ENCODE results near the gene ST6GAL2. TPM values are rescaled to one million over a fixed set of nuclear protein-coding genes. Genes with fewer than 3 reads are reported as not detected.

ST6GAL2 gene
- total RNA-seq, 2 donors from 2014 or later = 2.4 to 48.3 TPM

- no peak overlapping the region for H3K4me3 ChIP-seq
- TF ChIP-seq CTCF (IDR thresholded peaks at IDR 0.05) (no peak), POLR2AphosphoS5 (IDR thresholded peaks at IDR 0.05) (no peak), POLR2A (IDR thresholded peaks at IDR 0.05) (no peak)
- H3K4me1 ChIP-seq (replicated peaks) = no peaks in the 10 kb centered on the region
- no peaks in the 10 kb centered on the region for H3K27me3 ChIP-seq (replicated peaks; ENCODE audit: insufficient read depth)
- WGBS = 83% methylated on average over 2 of the region's 2 CpGs
- intact Hi-C loops (cut with DNase I) = no loop called here
- DNase-seq (ENCODE audit: low spot score) = no peak
- no peaks in the 10 kb centered on the region for H3K36me3 ChIP-seq
- no peak overlapping the region for H3K27ac ChIP-seq
- no peaks in the 10 kb centered on the region for H3K9me3 ChIP-seq
These were observed 21.9 kb downstream of the ST6GAL2 start for GRCh38 chr2:106864051-106864450.

DNA sequence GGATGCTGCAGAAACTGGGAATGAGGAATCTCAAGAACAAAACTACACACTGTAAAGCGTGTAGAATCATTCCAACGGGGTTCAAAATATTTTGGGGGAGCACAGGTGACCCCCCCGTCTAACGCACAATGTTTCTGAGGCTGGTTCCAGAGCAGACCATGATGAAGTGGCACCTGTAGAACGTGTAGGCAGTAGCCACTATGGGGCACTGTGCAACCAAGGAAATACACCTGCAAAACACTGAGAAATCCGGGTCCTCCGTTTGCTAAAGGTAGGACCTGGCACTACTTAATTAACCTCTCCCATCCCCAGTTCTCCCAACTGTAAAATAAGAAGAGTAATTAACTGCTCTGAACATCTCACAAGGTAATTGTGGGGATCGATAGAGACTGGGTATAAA lies 22.6 kb downstream of the ST6GAL2 start:
- H3K27ac ChIP-seq = no peak overlapping the region

DNA sequence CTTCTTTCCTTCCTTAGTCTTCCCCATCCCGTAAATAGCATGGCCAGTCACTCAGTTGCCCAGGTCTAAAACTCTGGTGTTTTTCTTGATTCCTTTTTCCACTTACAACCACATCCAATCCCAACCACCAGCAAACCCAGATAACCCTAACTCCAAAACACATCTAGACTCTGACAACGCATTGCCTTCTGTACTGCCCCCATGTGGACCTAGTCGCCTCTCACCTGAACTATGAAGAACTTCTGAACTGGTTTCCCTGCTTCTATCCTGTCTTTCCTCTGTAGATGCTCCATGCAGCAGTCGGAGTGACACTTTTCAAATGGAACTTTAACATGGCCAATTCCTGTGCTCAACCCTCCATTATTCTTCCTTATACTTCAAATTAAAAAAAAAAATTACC lies 26.5 kb downstream of the ST6GAL2 start:
- H3K27me3 ChIP-seq (replicated peaks; ENCODE audit: insufficient read depth) = no peaks in the 10 kb centered on the region
- no peak for DNase-seq (ENCODE audit: low spot score)
- H3K27ac ChIP-seq = no peak overlapping the region
- intact Hi-C loops (cut with DNase I) = no loop called here
- H3K4me1 ChIP-seq (replicated peaks) = no peaks in the 10 kb centered on the region
- 93% methylated on average over 4 of the region's 4 CpGs for WGBS
- H3K4me3 ChIP-seq = no peak overlapping the region
- H3K9me3 ChIP-seq = no peaks in the 10 kb centered on the region
- no peaks in the 10 kb centered on the region for H3K36me3 ChIP-seq
- TF ChIP-seq POLR2A (IDR thresholded peaks at IDR 0.05) (no peak), CTCF (IDR thresholded peaks at IDR 0.05) (no peak)

More for the DNA sequence above, 22.6 kb downstream of the ST6GAL2 start:
- H3K4me1 ChIP-seq (replicated peaks) = no peaks in the 10 kb centered on the region
- TF ChIP-seq POLR2AphosphoS5 (IDR thresholded peaks at IDR 0.05) = no peak
- H3K9me3 ChIP-seq = no peaks in the 10 kb centered on the region
- intact Hi-C loops (cut with DNase I) = no loop called here
- H3K27me3 ChIP-seq (replicated peaks; ENCODE audit: insufficient read depth) = no peaks in the 10 kb centered on the region
- no peak overlapping the region for H3K4me3 ChIP-seq
- no peaks in the 10 kb centered on the region for H3K36me3 ChIP-seq
- DNase-seq (ENCODE audit: low spot score) = no peak
- WGBS = 55% methylated on average over 8 of the region's 8 CpGs

DNA sequence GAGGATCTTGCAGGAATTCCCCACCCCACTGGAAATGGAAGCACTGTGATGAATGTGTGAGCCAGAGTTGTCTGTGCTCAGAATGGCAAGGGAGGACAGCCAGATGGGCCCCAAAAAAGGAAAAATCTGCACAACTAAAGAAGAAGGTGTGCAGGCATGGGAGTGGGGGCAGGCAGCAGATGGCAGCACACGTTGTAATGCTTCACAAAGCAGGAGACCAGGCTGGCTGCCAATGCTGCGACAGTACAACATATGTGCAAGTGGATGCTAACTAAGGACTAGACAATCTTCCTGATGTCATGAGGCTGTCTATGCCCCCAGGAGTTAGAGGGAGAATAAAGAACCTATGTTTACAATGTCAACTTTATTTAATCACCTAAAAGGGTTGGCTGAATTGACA lies 27.2 kb downstream of the ST6GAL2 start:
- no peak for DNase-seq (ENCODE audit: low spot score)
- Histone ChIP-seq H3K27ac (no peak overlapping the region), H3K9me3 (no peaks in the 10 kb centered on the region), H3K4me3 (no peak overlapping the region), H3K36me3 (no peaks in the 10 kb centered on the region), H3K4me1 (replicated peaks) (no peaks in the 10 kb centered on the region), H3K27me3 (replicated peaks; ENCODE audit: insufficient read depth) (no peaks in the 10 kb centered on the region)
- 95% methylated on average over 2 of the region's 2 CpGs for WGBS
- intact Hi-C loops (cut with DNase I) = no loop called here
- no peak for TF ChIP-seq POLR2A (IDR thresholded peaks at IDR 0.05)
- no peak for TF ChIP-seq POLR2AphosphoS5 (IDR thresholded peaks at IDR 0.05)
- TF ChIP-seq CTCF (IDR thresholded peaks at IDR 0.05) = no peak

GRCh38 chr2:106857882-106858478 lies 28.0 kb downstream of the ST6GAL2 start:
- no peak for DNase-seq (ENCODE audit: low spot score)
- H3K4me3 ChIP-seq = no peak overlapping the region
- H3K9me3 ChIP-seq = no peaks in the 10 kb centered on the region
- H3K36me3 ChIP-seq = no peaks in the 10 kb centered on the region
- no peak for TF ChIP-seq POLR2AphosphoS5 (IDR thresholded peaks at IDR 0.05)
- TF ChIP-seq CTCF (IDR thresholded peaks at IDR 0.05) = no peak
- no peak for TF ChIP-seq POLR2A (IDR thresholded peaks at IDR 0.05)
- H3K4me1 ChIP-seq (replicated peaks) = no peaks in the 10 kb centered on the region
- no peaks in the 10 kb centered on the region for H3K27me3 ChIP-seq (replicated peaks; ENCODE audit: insufficient read depth)
- no peak overlapping the region for H3K27ac ChIP-seq
- intact Hi-C loops (cut with DNase I) = no loop called here
